HG03280 (cell line): Measurements from ENCODE around the gene HMSD.

Experiments
- ATAC-seq: cut with Tn5 transposase; IDR thresholded peaks from one replicate; pipeline ENCODE4 v1.9.1; 2021; ENCODE audit warnings: mild to moderate bottlenecking, moderate library complexity; ENCODE audit not compliant: unreplicated experiment

HMSD gene

GRCh38 chr18:63953811-63954210, 4.7 kb downstream of the HMSD start:
- no peak for ATAC-seq

- no peak for ATAC-seq
Observed at GRCh38 chr18:63956755-63957154, 7.7 kb downstream of the HMSD start.

GRCh38 chr18:63960891-63961290, 11.8 kb downstream of the HMSD start:
- ATAC-seq = no peak

DNA sequence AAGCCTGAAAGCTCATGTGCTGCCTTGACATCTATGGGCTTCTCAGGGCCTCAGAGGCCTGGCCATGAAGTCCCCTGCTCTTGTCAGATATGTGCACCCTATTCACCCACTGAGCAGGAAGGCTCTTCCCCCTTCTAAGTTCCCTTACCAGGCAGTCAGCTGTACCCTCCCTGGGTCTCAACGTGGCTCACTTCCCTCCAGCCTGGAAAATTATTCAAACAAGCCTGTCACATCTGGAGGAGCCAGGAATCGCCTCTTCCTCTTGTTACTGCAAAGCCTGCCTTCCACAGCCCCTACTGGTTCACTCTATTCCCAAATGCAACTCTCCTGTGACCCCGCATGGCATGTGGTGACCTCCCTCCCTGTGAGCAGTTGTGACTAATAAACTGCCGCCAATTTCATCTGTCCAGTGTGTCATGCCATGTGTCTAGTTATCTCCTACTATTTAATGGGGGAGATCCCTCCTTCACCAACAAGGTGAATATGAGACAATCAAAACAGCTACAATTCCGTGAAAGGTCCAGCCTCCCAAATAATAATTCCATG, 12.4 kb downstream of the HMSD start:
- no peak for ATAC-seq

DNA sequence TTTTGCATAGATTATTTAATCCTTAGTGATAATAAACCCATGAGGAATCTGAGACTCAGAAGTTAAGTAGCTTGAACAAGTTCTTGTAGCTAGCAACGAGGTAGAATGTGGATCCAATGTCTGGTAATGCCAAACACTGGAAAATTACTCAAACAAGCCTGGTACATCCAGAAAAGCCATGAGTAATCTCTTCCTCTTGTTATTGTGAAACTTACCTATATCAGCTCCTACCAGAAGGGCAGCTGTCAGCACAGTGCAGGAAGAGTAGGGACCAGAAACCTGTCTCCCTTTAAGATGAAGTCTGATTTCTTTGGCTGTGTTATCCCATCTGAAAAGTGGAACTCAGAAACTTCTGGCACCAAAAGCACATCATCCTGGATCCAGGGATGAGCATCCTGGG, 13.0 kb downstream of the HMSD start:
- ATAC-seq = no peak

DNA sequence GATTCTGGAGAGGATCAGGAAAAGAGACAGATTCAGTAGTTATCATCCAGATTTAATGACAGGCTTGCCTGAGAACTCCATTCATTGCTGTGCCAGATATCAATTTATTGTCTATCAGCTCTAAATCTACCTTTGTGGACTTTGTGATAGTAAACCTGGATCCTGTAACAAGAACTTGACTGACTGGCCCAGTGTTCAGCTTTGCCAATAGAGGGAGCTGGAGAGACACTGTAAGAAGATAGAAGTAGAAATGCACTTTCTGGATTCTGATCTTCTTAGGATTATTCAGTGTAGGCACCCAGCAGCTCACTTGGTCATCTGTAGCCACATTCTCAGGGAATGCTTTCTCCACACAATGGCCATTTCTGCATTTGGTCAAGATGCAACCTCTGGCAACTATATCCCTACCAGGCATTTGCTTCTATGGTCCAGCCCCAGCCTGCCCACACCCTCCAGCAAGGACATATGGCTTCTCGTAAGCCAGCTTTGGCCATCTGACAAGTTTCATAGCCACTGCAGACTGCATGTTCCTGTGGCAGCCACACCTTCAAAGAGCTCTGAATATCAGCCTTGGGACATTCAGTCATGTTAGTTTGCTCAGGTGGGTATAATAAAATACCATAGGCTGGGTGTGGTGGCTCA, 14.6 kb downstream of the HMSD start:
- peak; percentile 84 for ATAC-seq

- no peak for ATAC-seq
Observed at GRCh38 chr18:63964908-63965307, 15.8 kb downstream of the HMSD start.

DNA sequence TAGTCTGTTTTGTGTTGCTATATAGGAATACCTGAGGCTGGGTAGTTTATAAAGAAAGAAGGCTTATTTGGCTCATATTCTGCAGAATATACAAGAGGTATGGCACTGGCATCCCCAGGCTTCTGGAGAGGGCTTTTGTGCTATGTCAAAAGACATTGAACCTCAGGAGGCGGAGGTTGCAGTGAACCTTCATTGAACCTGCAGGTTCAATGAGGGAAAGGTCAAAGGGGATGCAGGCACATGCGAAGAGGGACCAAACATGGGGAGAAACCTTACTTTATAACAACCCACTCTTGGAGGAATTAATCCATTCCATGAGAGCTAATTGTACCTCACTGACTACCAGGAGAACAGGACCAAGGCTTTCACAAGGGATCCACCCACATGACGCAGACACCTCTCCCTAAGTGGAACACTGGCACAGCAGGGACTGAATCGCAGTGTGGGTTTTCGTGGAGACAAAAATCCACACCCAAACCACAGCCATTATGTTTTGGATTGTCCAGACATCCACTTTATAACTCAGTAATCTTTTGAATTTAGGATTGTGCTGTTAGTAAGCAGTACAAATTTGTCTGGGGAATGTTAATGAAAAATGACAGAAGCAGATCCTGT, 16.7 kb downstream of the HMSD start:
- ATAC-seq = no peak

- ATAC-seq = peak; percentile 88
Observed at GRCh38 chr18:63969942-63970808, 21.1 kb downstream of the HMSD start, which contains the start of gene SERPINB8. TSS of gene SERPINB8 (plus strand) at chr18:63970081. CDS start at chr18:63978309, 8,228 bp downstream.

DNA sequence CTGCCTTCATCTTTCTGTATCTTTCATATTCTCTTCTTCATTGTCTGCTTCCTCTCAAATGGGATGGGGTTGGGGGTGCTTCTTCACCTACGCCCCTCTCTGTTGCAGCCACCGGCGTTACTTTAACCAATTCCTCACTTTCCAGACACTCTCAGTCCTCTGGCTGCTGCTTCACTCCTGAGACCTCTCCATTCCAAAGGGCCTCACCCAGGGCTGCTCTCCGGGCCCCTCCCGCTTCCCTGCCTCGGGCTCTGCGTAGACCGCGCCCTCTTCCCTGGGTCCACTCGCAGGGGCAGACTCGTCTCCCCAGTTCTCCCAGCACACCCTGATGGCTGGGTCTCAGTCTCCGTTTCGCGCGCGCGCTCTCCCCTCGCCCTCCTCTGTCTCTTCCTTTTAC, 21.7 kb downstream of the HMSD start:
- no peak for ATAC-seq

- ATAC-seq = no peak
Observed at GRCh38 chr18:63971320-63972001, 22.4 kb downstream of the HMSD start.

DNA sequence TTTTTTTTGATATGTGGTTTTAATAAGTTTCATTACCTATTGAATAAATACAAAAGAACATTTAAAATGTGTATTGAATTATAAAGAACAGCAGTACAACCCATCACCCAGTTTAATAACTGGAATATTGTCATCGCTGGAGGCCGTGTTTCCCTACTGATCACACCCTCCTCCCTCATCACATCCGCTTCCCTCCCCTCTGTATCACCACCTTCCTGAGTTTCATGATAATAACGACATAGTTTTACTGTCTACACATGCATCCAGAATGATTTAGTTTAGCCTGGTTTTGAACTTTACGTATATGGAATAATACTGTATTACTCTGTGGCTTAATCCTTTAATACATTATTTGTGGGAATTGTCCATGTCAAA, 22.9 kb downstream of the HMSD start:
- ATAC-seq = no peak

- ATAC-seq = no peak
Observed at GRCh38 chr18:63974991-63975390, 25.9 kb downstream of the HMSD start.

GRCh38 chr18:63975628-63976027, 26.5 kb downstream of the HMSD start:
- ATAC-seq = no peak

GRCh38 chr18:63977040-63977439, 27.9 kb downstream of the HMSD start:
- ATAC-seq = no peak

- peak; percentile 83 for ATAC-seq
Observed at GRCh38 chr18:63979409-63979920, 30.4 kb downstream of the HMSD start.

DNA sequence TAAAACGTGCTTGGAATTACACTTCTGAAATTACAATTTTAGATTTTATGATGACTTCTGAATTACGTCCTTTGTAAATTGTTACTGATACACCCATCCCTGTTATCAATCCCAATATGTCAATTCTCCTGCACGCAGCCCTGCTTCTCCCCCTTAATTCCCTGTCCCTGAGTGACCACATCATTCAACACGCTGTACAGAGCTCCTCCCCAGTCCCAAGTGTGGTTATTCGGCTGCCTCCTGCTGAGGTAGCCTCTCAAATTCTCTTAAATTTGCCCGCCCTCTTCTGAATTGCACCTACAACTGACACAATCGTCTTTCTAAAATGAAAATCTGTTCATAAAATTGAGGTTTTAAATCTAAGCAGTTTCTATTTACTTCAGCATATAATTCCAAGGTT, 30.9 kb downstream of the HMSD start:
- ATAC-seq = no peak

DNA sequence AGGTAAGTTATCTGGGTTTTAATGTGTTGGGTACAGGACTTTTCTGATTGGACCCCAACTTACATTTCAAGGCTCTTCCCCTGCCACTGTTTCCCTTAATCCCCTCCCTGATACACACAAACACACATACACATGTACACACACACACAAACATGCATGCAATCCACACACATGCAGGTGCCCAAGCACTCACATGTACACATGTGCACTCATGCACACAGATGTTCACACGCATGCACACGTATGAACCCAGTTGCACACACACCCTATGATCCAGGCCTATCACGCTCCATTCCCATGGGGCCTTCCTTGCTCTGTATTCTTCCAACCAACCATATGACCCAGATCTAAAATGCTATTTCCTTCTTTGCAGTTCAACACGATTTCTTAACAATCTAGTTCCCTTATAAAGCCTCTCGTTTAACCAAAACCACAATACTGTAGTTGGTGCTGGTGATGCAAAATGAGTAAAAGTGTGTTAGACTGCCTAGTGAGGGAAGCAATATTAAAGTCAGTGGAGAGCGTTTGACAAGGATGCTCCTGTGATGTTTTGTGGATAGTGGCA, 31.9 kb downstream of the HMSD start:
- ATAC-seq = no peak

DNA sequence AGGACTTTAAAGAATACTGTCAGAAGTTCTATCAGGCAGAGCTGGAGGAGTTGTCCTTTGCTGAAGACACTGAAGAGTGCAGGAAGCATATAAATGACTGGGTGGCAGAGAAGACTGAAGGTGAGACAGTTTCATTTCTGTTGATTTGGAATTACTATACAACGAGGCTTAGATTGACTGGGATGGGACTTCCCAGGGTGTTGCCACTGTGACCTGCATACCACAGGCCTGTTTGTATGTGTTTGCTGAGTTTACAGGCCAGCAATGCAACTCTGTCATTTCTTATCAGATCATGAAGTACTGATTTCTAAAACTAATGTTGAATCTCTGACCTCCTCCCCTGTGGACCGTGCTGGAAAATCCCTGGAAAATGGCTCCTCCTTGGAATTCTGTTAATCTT, 32.6 kb downstream of the HMSD start:
- no peak for ATAC-seq

- no peak for ATAC-seq
Observed at GRCh38 chr18:63982361-63982760, 33.3 kb downstream of the HMSD start.

GRCh38 chr18:63986885-63987284, 37.8 kb downstream of the HMSD start:
- ATAC-seq = no peak
